Keratinocyte (primary cell): ENCODE measurements around the gene VWC2. TPM values are rescaled to one million over a fixed set of nuclear protein-coding genes. Genes with fewer than 3 reads are reported as not detected.

ENCODE experiments used
- DNase-seq: peaks from one replicate; pipeline ENCODE4 v3.0.0-alpha.2; 2011; ENCODE audit warnings: low read depth, missing footprints, low spot score
- FAIRE-seq: peaks from 2 replicates; lab custom pipeline; 2011; peaks lifted over from hg19 to GRCh38; lab: Jason Lieb, UNC
- H2AFZ ChIP-seq: 2 replicates; pipeline ENCODE4 v1.6.0; 2012; ENCODE audit warnings: low read length, control low read depth, inconsistent platforms; ENCODE audit not compliant: control insufficient read depth
- H3K27ac ChIP-seq: 2 replicates; pipeline ENCODE4 v1.5.1; 2011; ENCODE audit warnings: low read length; ENCODE audit not compliant: control insufficient read depth, insufficient read depth
- H3K27me3 ChIP-seq: 3 replicates; pipeline ENCODE4 v1.6.0; 2011; ENCODE audit warnings: low read length; ENCODE audit not compliant: control insufficient read depth, insufficient read depth; ENCODE audit errors: extremely low read depth
- H3K36me3 ChIP-seq, 2 experiments: 2 replicates in 1 of 2; 3 replicates in 1 of 2; pipeline ENCODE4 v1.5.1; 2011; ENCODE audit warnings: low read length in 2 of 2, mild to moderate bottlenecking in 1 of 2; ENCODE audit not compliant: control insufficient read depth in 2 of 2, insufficient read depth in 2 of 2; ENCODE audit errors: extremely low read depth in 1 of 2
- H3K4me1 ChIP-seq: 3 replicates; pipeline ENCODE4 v1.5.1; 2011; ENCODE audit warnings: low read length; ENCODE audit not compliant: control insufficient read depth, insufficient read depth; ENCODE audit errors: extremely low read depth
- H3K4me2 ChIP-seq: 3 replicates; pipeline ENCODE4 v1.6.0; 2011; ENCODE audit warnings: low read depth, low read length; ENCODE audit not compliant: control insufficient read depth, insufficient read depth; ENCODE audit errors: extremely low read depth
- H3K4me3 ChIP-seq, 3 experiments: fragments of 200-600 bp in 1 of 3; sonication (generic) in 1 of 3; 2 replicates in 2 of 3; 3 replicates in 1 of 3; pipeline ENCODE4 v1.5.1; 2011 to 2016; ENCODE audit warnings: low read length in 3 of 3, mild to moderate bottlenecking in 3 of 3, control low read depth in 2 of 3, inconsistent platforms in 1 of 3, low read depth in 1 of 3, mixed read lengths in 1 of 3, mixed run types in 1 of 3, moderate library complexity in 1 of 3; ENCODE audit not compliant: control insufficient read depth in 2 of 3, insufficient read depth in 2 of 3; ENCODE audit errors: extremely low read depth in 1 of 3
- H3K79me2 ChIP-seq: 2 replicates; pipeline ENCODE4 v1.6.0; 2012; ENCODE audit warnings: low read length; ENCODE audit not compliant: control insufficient read depth, insufficient read depth
- H3K9ac ChIP-seq: 3 replicates; pipeline ENCODE4 v1.6.0; 2011; ENCODE audit warnings: low read length; ENCODE audit not compliant: control insufficient read depth, insufficient read depth; ENCODE audit errors: extremely low read depth
- H3K9me1 ChIP-seq: 3 replicates; pipeline ENCODE4 v1.6.0; 2011; ENCODE audit warnings: low read length; ENCODE audit not compliant: control insufficient read depth, insufficient read depth; ENCODE audit errors: extremely low read depth
- H3K9me3 ChIP-seq: 2 replicates; pipeline ENCODE4 v1.5.1; 2012; ENCODE audit warnings: low read depth, low read length; ENCODE audit not compliant: control insufficient read depth
- H4K20me1 ChIP-seq: 3 replicates; pipeline ENCODE4 v1.6.0; 2011; ENCODE audit warnings: low read length; ENCODE audit not compliant: control insufficient read depth, insufficient read depth; ENCODE audit errors: extremely low read depth
- CTCF ChIP-seq, 3 experiments: IDR thresholded peaks in 1 of 3; conservative IDR thresholded peaks in 1 of 3; optimal IDR thresholded peaks in 1 of 3; 2 replicates in 2 of 3; 3 replicates in 1 of 3; pipeline versions ENCODE3 to v1.5.1; 2011; ENCODE audit warnings: low read length in 3 of 3, mild to moderate bottlenecking in 3 of 3, moderate library complexity in 2 of 3, control low read depth in 1 of 3, inconsistent platforms in 1 of 3; ENCODE audit not compliant: insufficient read depth in 2 of 3; ENCODE audit errors: extremely low read depth in 1 of 3
- EZH2 ChIP-seq: IDR thresholded peaks from one replicate; pipeline ENCODE4 v1.6.1; 2012; ENCODE audit warnings: inconsistent platforms, mild to moderate bottlenecking, low read length, moderate library complexity
- dilution Hi-C: fragments of 300-500 bp; cut with MboI; formaldehyde crosslinking; loops from one replicate; pipeline ENCODE4 v1.7.0; 2020; ENCODE audit warnings: low sequenced_read_pairs; ENCODE audit not compliant: extremely low pct_ligation_motif_present
- polyA plus RNA-seq, 5 experiments: library from polyadenylated mRNA; depleted of rRNA in 3 of 5; stranded (reverse) in 3 of 5; stranded (forward) in 1 of 5; unstranded in 1 of 5; fragments of >200 nt; gene quantifications; 1 replicate in 1 of 5; 2 replicates in 3 of 5; 3 replicates in 1 of 5; pipeline versions ENCODE4 v1.2.1 to v1.2.3, GENCODE V29; 2011 to 2012; ENCODE audit warnings: missing spikeins in 2 of 5, low read depth in 1 of 5, low replicate concordance in 1 of 5

VWC2 gene
- polyA plus RNA-seq, 1 donor (not counting 4 experiments of a cell fraction or from before 2014, with no cell fraction given) = not detected

GRCh38 chr7:49800031-49800430 lies 26.6 kb downstream of the VWC2 start:
- Histone ChIP-seq H3K4me2 (no peak overlapping the region), H2AFZ (no peak overlapping the region), H3K79me2 (no peaks in the 10 kb centered on the region), H3K4me3 (no peak overlapping the region), H3K9me3 (no peaks in the 10 kb centered on the region), H3K9ac (no peak overlapping the region), H3K4me1 (no peaks in the 10 kb centered on the region), H4K20me1 (no peaks in the 10 kb centered on the region), H3K9me1 (no peaks in the 10 kb centered on the region), H3K27ac (no peak overlapping the region), H3K36me3 (no peaks in the 10 kb centered on the region), H3K27me3 (no peaks in the 10 kb centered on the region)
- no peak for TF ChIP-seq EZH2
- no peak for TF ChIP-seq CTCF (optimal IDR thresholded peaks at IDR 0.05 in 1 of 3, IDR thresholded peaks at IDR 0.05 in 1 of 3, conservative IDR thresholded peaks at IDR 0.05 in 1 of 3; ENCODE audit: extremely low read depth in 1 of 3, insufficient read depth in 2 of 3, low read length in 3 of 3)
- DNase-seq = no peak
- dilution Hi-C loops = no loop called here
- no peak for FAIRE-seq

- Histone ChIP-seq H3K4me2 (no peak overlapping the region), H3K27ac (no peak overlapping the region), H4K20me1 (no peaks in the 10 kb centered on the region), H3K9me1 (no peaks in the 10 kb centered on the region), H3K9ac (no peak overlapping the region), H3K4me3 (no peak overlapping the region), H3K36me3 (no peaks in the 10 kb centered on the region), H2AFZ (no peak overlapping the region), H3K4me1 (no peaks in the 10 kb centered on the region), H3K79me2 (no peaks in the 10 kb centered on the region), H3K9me3 (no peaks in the 10 kb centered on the region), H3K27me3 (no peaks in the 10 kb centered on the region)
- TF ChIP-seq CTCF (optimal IDR thresholded peaks at IDR 0.05 in 1 of 3, IDR thresholded peaks at IDR 0.05 in 1 of 3, conservative IDR thresholded peaks at IDR 0.05 in 1 of 3; ENCODE audit: extremely low read depth in 1 of 3, insufficient read depth in 2 of 3, low read length in 3 of 3) = no peak
- TF ChIP-seq EZH2 = no peak
- no peak for DNase-seq
- dilution Hi-C loops = no loop called here
- FAIRE-seq = no peak
Observed at GRCh38 chr7:49802600-49802999, 29.2 kb downstream of the VWC2 start.
